HG02678 (cell line): ENCODE measurements around the gene ARHGAP27.

Experiments used
- ATAC-seq: cut with Tn5 transposase; IDR thresholded peaks from one replicate; pipeline ENCODE4 v1.9.1; 2021; ENCODE audit warnings: mild to moderate bottlenecking, moderate library complexity; ENCODE audit not compliant: unreplicated experiment

Gene ARHGAP27

GRCh38 chr17:45387739-45388138, 44.9 kb downstream of the ARHGAP27 start:
- ATAC-seq: no peak

- ATAC-seq: no peak
Measured at GRCh38 chr17:45386178-45386577, 46.5 kb downstream of the ARHGAP27 start.

GRCh38 chr17:45385331-45385997, 47.2 kb downstream of the ARHGAP27 start:
- no peak for ATAC-seq

- ATAC-seq: no peak
Measured at GRCh38 chr17:45384789-45385262, 47.8 kb downstream of the ARHGAP27 start.

- ATAC-seq: no peak
Measured at GRCh38 chr17:45384047-45384788, 48.5 kb downstream of the ARHGAP27 start.

GRCh38 chr17:45383003-45383402, 49.7 kb downstream of the ARHGAP27 start:
- no peak for ATAC-seq

- ATAC-seq: no peak
Measured at GRCh38 chr17:45382226-45382625, 50.4 kb downstream of the ARHGAP27 start.

- no peak for ATAC-seq
Measured at GRCh38 chr17:45380991-45381390, 51.7 kb downstream of the ARHGAP27 start.

- no peak for ATAC-seq
Measured at GRCh38 chr17:45380046-45380765, 52.5 kb downstream of the ARHGAP27 start.

GRCh38 chr17:45377401-45377800, 55.3 kb downstream of the ARHGAP27 start:
- ATAC-seq: no peak

GRCh38 chr17:45376171-45377005, 56.3 kb downstream of the ARHGAP27 start:
- ATAC-seq: no peak

GRCh38 chr17:45374501-45374900, 58.2 kb downstream of the ARHGAP27 start:
- ATAC-seq: no peak

GRCh38 chr17:45372325-45372869, 60.3 kb downstream of the ARHGAP27 start:
- ATAC-seq: no peak

- no peak for ATAC-seq
Measured at GRCh38 chr17:45371414-45372324, 61.0 kb downstream of the ARHGAP27 start.

GRCh38 chr17:45370949-45371413, 61.7 kb downstream of the ARHGAP27 start:
- no peak for ATAC-seq

GRCh38 chr17:45369421-45369820, 63.2 kb downstream of the ARHGAP27 start:
- ATAC-seq: no peak

GRCh38 chr17:45368651-45369050, 64.0 kb downstream of the ARHGAP27 start:
- no peak for ATAC-seq

- ATAC-seq: no peak
Measured at GRCh38 chr17:45367216-45367615, 65.5 kb downstream of the ARHGAP27 start.

GRCh38 chr17:45366691-45367090, 66.0 kb downstream of the ARHGAP27 start:
- no peak for ATAC-seq
